Endothelial cell of umbilical vein (primary cell): ENCODE results near the gene FOXP4. TPM values are rescaled to one million over a fixed set of nuclear protein-coding genes. Genes with fewer than 3 reads are reported as not detected.

Experiments
- BruUV-seq: library from RNA; stranded (reverse); fragments of 400-500 nt; replicated peaks from 2 replicates; lab custom pipeline; 2021; lab: Mats Ljungman, UMichigan
- CTCF ChIA-PET: fragments of 300-600, 350-600 bp; sonication (Branson Sonifier 250); formaldehyde crosslinking; loops from one replicate; lab custom pipeline; 2021; ENCODE audit warnings: antibody characterized with exemption, inconsistent platforms; lab: Charles Lee
- POLR2A ChIA-PET: fragments of 300-600, 350-600 bp; sonication (Branson Sonifier 250); formaldehyde crosslinking; loops from one replicate; lab custom pipeline; 2021; ENCODE audit warnings: antibody characterized with exemption, inconsistent platforms; lab: Charles Lee
- DNase-seq: peaks from one replicate; pipeline ENCODE4 v3.0.0-alpha.2; 2011; ENCODE audit warnings: low read depth, low spot score
- FAIRE-seq: peaks from 2 replicates; lab custom pipeline; 2011; peaks lifted over from hg19 to GRCh38; lab: Jason Lieb, UNC
- H2AFZ ChIP-seq: 2 replicates; pipeline ENCODE4 v1.6.0; 2012; ENCODE audit warnings: low read depth, low read length, control low read depth, inconsistent platforms
- H3K27ac ChIP-seq: 2 replicates; pipeline ENCODE4 v1.5.1; 2011; ENCODE audit warnings: low read depth, mild to moderate bottlenecking, control low read depth, low read length, moderate library complexity; ENCODE audit not compliant: insufficient read depth
- H3K27me3 ChIP-seq, 2 experiments: 2 replicates each; pipeline versions ENCODE4 v1.6.0 to v1.6.1; 2011; ENCODE audit warnings: low read length in 2 of 2, mixed read lengths in 1 of 2; ENCODE audit not compliant: control insufficient read depth in 2 of 2, insufficient read depth in 2 of 2
- H3K36me3 ChIP-seq, 2 experiments: 2 replicates in 1 of 2; 3 replicates in 1 of 2; pipeline ENCODE4 v1.5.1; 2011; ENCODE audit warnings: low read length in 2 of 2, mild to moderate bottlenecking in 1 of 2, moderate library complexity in 1 of 2; ENCODE audit not compliant: control insufficient read depth in 2 of 2, insufficient read depth in 2 of 2; ENCODE audit errors: extremely low read depth in 1 of 2
- H3K4me1 ChIP-seq: 3 replicates; pipeline ENCODE4 v1.5.1; 2011; ENCODE audit warnings: mild to moderate bottlenecking, low read length; ENCODE audit not compliant: control insufficient read depth, insufficient read depth; ENCODE audit errors: extremely low read depth
- H3K4me2 ChIP-seq: 2 replicates; pipeline ENCODE4 v1.6.1; 2011; ENCODE audit warnings: low read length, control low read depth, mixed read lengths; ENCODE audit not compliant: insufficient read depth
- H3K4me3 ChIP-seq, 3 experiments: fragments of 200-600 bp in 1 of 3; sonication (generic), shearing (Covaris generic) in 1 of 3; replicated peaks in 1 of 3; 2 replicates each; pipeline ENCODE4 v1.5.1; 2011 to 2016; ENCODE audit warnings: control low read depth in 3 of 3, low read length in 3 of 3, mild to moderate bottlenecking in 2 of 3, inconsistent platforms in 1 of 3, low read depth in 1 of 3, moderate library complexity in 1 of 3; ENCODE audit not compliant: insufficient read depth in 1 of 3
- H3K79me2 ChIP-seq: 2 replicates; pipeline ENCODE4 v1.6.0; 2012; ENCODE audit warnings: low read length, inconsistent platforms; ENCODE audit not compliant: control insufficient read depth, insufficient read depth
- H3K9ac ChIP-seq: replicated peaks from 2 replicates; pipeline ENCODE3; 2011; ENCODE audit warnings: low read length, control low read depth; ENCODE audit not compliant: insufficient read depth; ENCODE audit errors: extremely low read depth
- H3K9me1 ChIP-seq: replicated peaks from 3 replicates; pipeline ENCODE4 v1.6.0; 2011; ENCODE audit warnings: mild to moderate bottlenecking, low read length; ENCODE audit not compliant: control insufficient read depth, insufficient read depth; ENCODE audit errors: extremely low read depth
- H3K9me3 ChIP-seq: replicated peaks from 2 replicates; pipeline ENCODE4 v1.5.1; 2012; ENCODE audit warnings: low read length, inconsistent platforms; ENCODE audit not compliant: control insufficient read depth, insufficient read depth
- H4K20me1 ChIP-seq: replicated peaks from 2 replicates; pipeline ENCODE3; 2011; ENCODE audit warnings: mild to moderate bottlenecking, low read length; ENCODE audit not compliant: control insufficient read depth, insufficient read depth; ENCODE audit errors: extremely low read depth
- EZH2 ChIP-seq: IDR thresholded peaks from 2 replicates; pipeline ENCODE4 v1.6.1; 2012; ENCODE audit warnings: borderline replicate concordance, low read depth, mild to moderate bottlenecking, moderate library complexity, low read length, inconsistent platforms; ENCODE audit not compliant: severe bottlenecking
- FOS ChIP-seq: IDR thresholded peaks from 2 replicates; pipeline ENCODE4 v1.6.1; 2011; ENCODE audit warnings: mild to moderate bottlenecking, low read length, moderate library complexity, borderline replicate concordance; ENCODE audit not compliant: insufficient read depth
- GATA2 ChIP-seq: IDR thresholded peaks from 2 replicates; pipeline ENCODE4 v1.7.0; 2011; ENCODE audit warnings: low read depth, mild to moderate bottlenecking, moderate library complexity, mixed read lengths, low read length; ENCODE audit not compliant: insufficient read length, insufficient read depth
- JUN ChIP-seq: IDR thresholded peaks from 2 replicates; pipeline ENCODE4 v1.6.1; 2011; ENCODE audit warnings: borderline replicate concordance, low read depth; ENCODE audit not compliant: insufficient read length, insufficient read depth
- MAX ChIP-seq: IDR thresholded peaks from 2 replicates; pipeline ENCODE4 v1.6.1; 2011; ENCODE audit not compliant: insufficient read depth, insufficient read length
- MYC ChIP-seq: IDR thresholded peaks from one replicate; pipeline ENCODE4 v1.6.1; 2011; ENCODE audit warnings: mild to moderate bottlenecking, low read depth, low read length
- POLR2A ChIP-seq: IDR thresholded peaks from 2 replicates; pipeline ENCODE4 v1.6.1; 2012; ENCODE audit warnings: low read depth, mild to moderate bottlenecking, control low read depth, low read length
- POLR2AphosphoS5 ChIP-seq: IDR thresholded peaks from 2 replicates; pipeline ENCODE4 v1.6.1; 2012; ENCODE audit warnings: low read depth, mild to moderate bottlenecking, control low read depth, low read length, moderate library complexity; ENCODE audit not compliant: insufficient read depth
- dilution Hi-C: fragments of 300-500 bp; cut with MboI; formaldehyde crosslinking; loops from one replicate; pipeline ENCODE4 v1.15.0; 2019; ENCODE audit warnings: low sequenced_read_pairs; ENCODE audit not compliant: extremely low pct_ligation_motif_present
- intact Hi-C: fragments of 100-400 bp; cut with micrococcal nuclease; formaldehyde crosslinking; loops from one replicate; pipeline ENCODE4 v1.10.0; 2022
- polyA plus RNA-seq, 4 experiments: library from polyadenylated mRNA; depleted of rRNA in 3 of 4; stranded (reverse) in 3 of 4; unstranded in 1 of 4; fragments of >200 nt; gene quantifications; 2 replicates each; pipeline versions ENCODE4 v1.2.1 to v1.2.3, GENCODE V29; 2011 to 2012; ENCODE audit warnings: missing spikeins in 1 of 4
- total RNA-seq: library from RNA; stranded (reverse); gene quantifications from 2 replicates; pipeline ENCODE4 v1.2.3, GENCODE V29; 2021
- TF ChIP-seq, protein P1 (sequence below), 2 donors: IDR thresholded peaks; 1 replicate in 1 of 2; 2 replicates in 1 of 2; pipeline ENCODE4 v1.5.1; 2011; ENCODE audit warnings: low read length in 2 of 2, mild to moderate bottlenecking in 2 of 2, moderate library complexity in 2 of 2, control low read depth in 1 of 2, inconsistent platforms in 1 of 2, low read depth in 1 of 2; ENCODE audit not compliant: insufficient read depth in 1 of 2; ENCODE audit errors: extremely low read depth in 1 of 2

FOXP4 gene
- total and polyA plus RNA-seq, 2 donors (not counting 3 experiments of a cell fraction or from before 2014, with no cell fraction given) = 5.6 to 23.9 TPM

DNA sequence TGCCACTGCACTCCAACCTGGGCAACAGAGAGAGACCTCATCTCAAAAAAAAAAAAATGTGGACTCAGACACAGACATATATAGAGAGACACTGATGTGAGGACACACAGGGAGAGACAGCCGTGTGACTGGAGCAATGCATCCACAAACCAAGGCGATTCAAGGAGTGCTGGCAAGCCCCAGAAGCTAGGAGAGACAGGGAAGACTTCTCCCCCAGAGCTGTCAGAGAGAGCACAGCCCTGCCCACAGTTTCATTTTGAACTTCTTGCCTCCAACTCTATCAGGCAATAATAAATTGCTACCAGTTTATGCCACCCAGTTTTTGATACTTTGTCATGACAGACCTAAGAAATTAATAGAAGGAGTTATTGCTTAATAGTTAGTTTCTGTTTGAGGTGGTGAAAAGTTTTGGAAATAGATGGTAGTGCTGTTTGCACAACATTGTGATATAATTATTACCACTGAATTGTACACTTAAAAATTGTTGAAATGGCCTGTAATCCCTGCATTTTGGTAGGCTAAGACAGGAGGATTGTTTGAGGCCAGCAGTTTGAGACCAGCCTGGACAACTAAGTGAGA lies 87.0 kb downstream of the FOXP4 start:
- no TSS peak for BruUV-seq
- intact Hi-C loops = no loop called here
- peaks cover 0 to 2% of the 10 kb centered on the region in 2 experiments for H3K27me3 ChIP-seq

More for the DNA sequence above, 87.0 kb downstream of the FOXP4 start:
- H3K79me2 ChIP-seq = no peaks in the 10 kb centered on the region
- H3K9ac ChIP-seq = no peak overlapping the region
- ChIA-PET CTCF (no interaction called here), POLR2A (no interaction called here)
- H3K9me3 ChIP-seq = no peaks in the 10 kb centered on the region
- no peaks in the 10 kb centered on the region for H4K20me1 ChIP-seq
- no peak for TF ChIP-seq EZH2
- no peak for TF ChIP-seq JUN
- TF ChIP-seq, protein P1, sequence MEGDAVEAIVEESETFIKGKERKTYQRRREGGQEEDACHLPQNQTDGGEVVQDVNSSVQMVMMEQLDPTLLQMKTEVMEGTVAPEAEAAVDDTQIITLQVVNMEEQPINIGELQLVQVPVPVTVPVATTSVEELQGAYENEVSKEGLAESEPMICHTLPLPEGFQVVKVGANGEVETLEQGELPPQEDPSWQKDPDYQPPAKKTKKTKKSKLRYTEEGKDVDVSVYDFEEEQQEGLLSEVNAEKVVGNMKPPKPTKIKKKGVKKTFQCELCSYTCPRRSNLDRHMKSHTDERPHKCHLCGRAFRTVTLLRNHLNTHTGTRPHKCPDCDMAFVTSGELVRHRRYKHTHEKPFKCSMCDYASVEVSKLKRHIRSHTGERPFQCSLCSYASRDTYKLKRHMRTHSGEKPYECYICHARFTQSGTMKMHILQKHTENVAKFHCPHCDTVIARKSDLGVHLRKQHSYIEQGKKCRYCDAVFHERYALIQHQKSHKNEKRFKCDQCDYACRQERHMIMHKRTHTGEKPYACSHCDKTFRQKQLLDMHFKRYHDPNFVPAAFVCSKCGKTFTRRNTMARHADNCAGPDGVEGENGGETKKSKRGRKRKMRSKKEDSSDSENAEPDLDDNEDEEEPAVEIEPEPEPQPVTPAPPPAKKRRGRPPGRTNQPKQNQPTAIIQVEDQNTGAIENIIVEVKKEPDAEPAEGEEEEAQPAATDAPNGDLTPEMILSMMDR (IDR thresholded peaks at IDR 0.05; ENCODE audit: extremely low read depth in 1 of 2, insufficient read depth in 1 of 2, low read depth in 1 of 2, low read length in 2 of 2) = no peak
- TF ChIP-seq MYC = no peak
- no peak for TF ChIP-seq GATA2
- TF ChIP-seq MAX = no peak
- no peak for TF ChIP-seq FOS
- TF ChIP-seq POLR2AphosphoS5 = no peak
- TF ChIP-seq POLR2A = no peak
- H3K4me3 ChIP-seq = no peak overlapping the region
- no peaks in the 10 kb centered on the region for H3K36me3 ChIP-seq
- dilution Hi-C loops = no loop called here
- H3K4me1 ChIP-seq = peaks cover 21% of the 10 kb centered on the region
- FAIRE-seq (no peak), DNase-seq (no peak)
- no peak overlapping the region for H3K4me2 ChIP-seq
- H3K9me1 ChIP-seq = no peaks in the 10 kb centered on the region
- no peak overlapping the region for H3K27ac ChIP-seq
- H2AFZ ChIP-seq = no peak overlapping the region
